IgD-negative memory B cell (primary cell): ENCODE results near the gene ARHGAP8. TPM values are rescaled to one million over a fixed set of nuclear protein-coding genes. Genes with fewer than 3 reads are reported as not detected.

Source experiments
- H3K27ac Mint-ChIP-seq, 3 donors: one replicate each; pipeline ENCODE4 v1.8.0; 2020 to 2022; ENCODE audit warnings: mild to moderate bottlenecking in 3 of 3, mixed read lengths in 3 of 3, moderate library complexity in 1 of 3
- H3K27me3 Mint-ChIP-seq: one replicate; pipeline ENCODE4 v1.8.0; 2021; ENCODE audit warnings: mixed read lengths
- H3K36me3 Mint-ChIP-seq: one replicate; pipeline ENCODE4 v1.8.0; 2020; ENCODE audit warnings: mild to moderate bottlenecking, mixed read lengths
- H3K4me1 Mint-ChIP-seq, 3 donors: one replicate each; pipeline ENCODE4 v1.8.0; 2020 to 2022; ENCODE audit warnings: mixed read lengths in 3 of 3, mild to moderate bottlenecking in 1 of 3
- H3K4me3 Mint-ChIP-seq, 4 donors: one replicate each; pipeline ENCODE4 v1.8.0; 2020 to 2022; ENCODE audit warnings: mild to moderate bottlenecking in 4 of 4, mixed read lengths in 4 of 4, moderate library complexity in 3 of 4
- H3K9me3 Mint-ChIP-seq, 3 donors: one replicate each; pipeline ENCODE4 v1.8.0; 2020 to 2021; ENCODE audit warnings: mixed read lengths in 3 of 3, mild to moderate bottlenecking in 1 of 3
- polyA plus RNA-seq: library from polyadenylated mRNA; unstranded; fragments of 300-500 nt; fragmentation: Illumina TruSeq; gene quantifications from one replicate; pipeline ENCODE4 v1.2.3, GENCODE V29; 2021

The ARHGAP8 gene
- polyA plus RNA-seq, 1 donor from 2014 or later = not detected

DNA sequence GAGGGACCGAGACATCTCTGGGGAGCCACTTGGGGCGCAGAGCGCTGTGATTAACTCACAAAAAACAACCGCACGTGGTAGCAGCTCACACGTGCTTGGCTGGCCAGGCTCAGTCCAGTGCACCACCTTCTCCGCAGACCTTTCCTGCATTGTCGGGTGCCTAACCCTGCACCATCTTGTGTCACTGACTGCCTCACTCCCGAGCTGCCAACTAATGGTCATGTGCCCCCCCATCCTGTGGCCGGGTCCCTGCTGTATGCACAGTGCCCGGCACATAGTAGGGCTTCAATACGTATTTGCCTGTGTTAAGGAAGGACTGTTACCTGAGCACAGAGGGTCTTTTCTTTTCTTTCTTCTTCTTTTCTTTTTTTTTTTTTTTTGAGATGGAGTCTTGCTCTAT, 71.9 kb downstream of the ARHGAP8 start:
- Mint-ChIP-seq H3K36me3 (peaks cover 3% of the 10 kb centered on the region), H3K4me1 (no peaks in the 10 kb centered on the region), H3K27ac (no peak overlapping the region), H3K27me3 (peaks cover 11% of the 10 kb centered on the region), H3K9me3 (peaks cover 0 to 4% (median 0%) of the 10 kb centered on the region in 3 donors), H3K4me3 (no peak overlapping the region)

DNA sequence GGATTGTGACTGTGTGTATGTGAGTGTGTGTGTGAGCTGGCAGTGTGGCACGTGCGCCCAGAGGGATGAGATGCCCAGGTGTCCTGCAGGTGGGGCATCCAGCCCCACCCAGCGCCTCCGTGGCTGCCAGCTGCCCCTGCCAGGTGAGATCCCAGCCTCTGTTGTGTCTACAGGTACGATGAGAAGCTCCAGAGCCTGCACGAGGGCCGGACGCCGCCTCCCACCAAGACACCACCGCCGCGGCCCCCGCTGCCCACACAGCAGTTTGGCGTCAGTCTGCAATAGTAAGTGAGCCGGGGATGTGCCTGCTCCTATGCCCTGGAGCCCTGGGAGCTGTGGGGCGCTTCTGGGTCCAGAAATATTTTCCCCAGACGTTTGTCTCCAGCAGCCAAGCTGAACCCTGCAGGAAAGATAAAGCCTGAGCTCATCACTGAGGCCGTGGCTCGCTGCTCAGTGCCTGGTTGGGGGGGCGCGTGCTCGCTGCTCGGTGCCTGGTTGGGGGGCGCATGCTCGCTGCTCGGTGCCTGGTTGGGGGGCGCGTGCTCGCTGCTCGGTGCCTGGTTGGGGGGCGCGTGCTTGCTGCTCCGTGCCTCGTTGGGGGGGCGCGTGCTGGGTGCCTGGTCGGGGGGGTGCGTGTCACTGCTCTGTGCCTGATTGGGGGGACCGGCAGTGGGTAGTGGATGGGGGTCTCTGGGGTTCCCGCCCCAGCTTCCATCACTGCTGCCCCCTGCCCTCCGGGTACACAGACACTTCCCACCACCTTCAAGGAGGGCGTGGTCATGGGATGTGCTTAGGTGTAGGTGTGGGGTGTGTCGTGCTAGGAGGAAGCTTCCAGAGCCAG, 73.2 kb downstream of the ARHGAP8 start:
- Mint-ChIP-seq H3K4me1 (no peaks in the 10 kb centered on the region), H3K9me3 (peaks cover 0 to 4% (median 0%) of the 10 kb centered on the region in 3 donors), H3K36me3 (peaks cover 3% of the 10 kb centered on the region), H3K4me3 (no peak overlapping the region), H3K27me3 (peaks cover 11% of the 10 kb centered on the region), H3K27ac (no peak overlapping the region)

DNA sequence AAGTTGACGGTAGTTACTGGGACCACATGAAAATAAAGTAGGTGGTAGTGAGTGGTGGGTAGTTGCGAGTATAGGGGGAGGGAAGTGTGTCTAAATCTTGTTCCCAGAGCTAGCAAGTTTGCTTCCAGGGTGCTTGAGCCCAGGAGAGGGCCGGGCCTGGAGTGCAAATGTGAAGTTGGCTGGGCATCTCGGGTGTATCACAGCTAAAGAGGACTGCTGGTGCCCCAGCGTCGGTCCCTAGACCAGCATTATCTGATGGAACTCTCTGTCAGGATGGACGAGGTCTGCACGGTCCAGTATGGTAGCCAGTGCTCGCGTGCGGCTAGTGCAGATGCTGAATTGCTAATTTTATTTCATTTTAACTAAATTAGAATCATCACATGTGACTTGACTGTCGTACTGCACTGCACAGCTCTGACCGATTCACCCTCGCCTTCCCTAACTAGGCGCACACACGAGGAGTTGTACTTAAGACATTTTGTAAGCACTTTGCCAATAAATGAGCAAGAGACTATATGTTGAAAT, 75.4 kb downstream of the ARHGAP8 start:
- Mint-ChIP-seq H3K36me3 (peaks cover 3% of the 10 kb centered on the region), H3K27me3 (peaks cover 11% of the 10 kb centered on the region), H3K4me3 (no peak overlapping the region)

DNA sequence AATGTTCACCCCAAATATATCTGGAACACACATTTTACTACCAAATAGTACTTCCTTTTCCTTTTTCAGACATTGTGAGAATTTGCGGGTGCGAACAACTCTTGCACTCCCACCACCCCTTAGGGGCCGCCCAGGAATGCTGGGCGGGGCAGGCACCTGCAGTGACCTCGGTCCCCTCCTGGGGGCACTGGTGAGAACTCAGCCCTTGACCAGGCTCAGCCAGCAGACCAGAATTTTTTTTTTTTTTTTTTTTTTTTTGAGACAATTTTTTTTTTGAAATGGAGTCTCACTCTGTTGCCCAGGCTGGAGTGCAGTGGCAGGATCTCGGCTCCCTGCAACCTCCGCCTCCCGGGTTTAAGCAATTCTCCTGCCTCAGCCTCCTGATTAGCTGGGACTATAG, 75.8 kb downstream of the ARHGAP8 start:
- H3K4me3 Mint-ChIP-seq = no peak overlapping the region
- H3K9me3 Mint-ChIP-seq = peaks cover 0 to 9% (median 3%) of the 10 kb centered on the region in 3 donors
- H3K27ac Mint-ChIP-seq = no peak overlapping the region
- peaks cover 11% of the 10 kb centered on the region for H3K27me3 Mint-ChIP-seq
- no peaks in the 10 kb centered on the region for H3K4me1 Mint-ChIP-seq
- peaks cover 3% of the 10 kb centered on the region for H3K36me3 Mint-ChIP-seq

More for the DNA sequence above, 75.4 kb downstream of the ARHGAP8 start:
- Mint-ChIP-seq H3K27ac (no peak overlapping the region), H3K9me3 (peaks cover 0 to 9% (median 3%) of the 10 kb centered on the region in 3 donors), H3K4me1 (no peaks in the 10 kb centered on the region)

DNA sequence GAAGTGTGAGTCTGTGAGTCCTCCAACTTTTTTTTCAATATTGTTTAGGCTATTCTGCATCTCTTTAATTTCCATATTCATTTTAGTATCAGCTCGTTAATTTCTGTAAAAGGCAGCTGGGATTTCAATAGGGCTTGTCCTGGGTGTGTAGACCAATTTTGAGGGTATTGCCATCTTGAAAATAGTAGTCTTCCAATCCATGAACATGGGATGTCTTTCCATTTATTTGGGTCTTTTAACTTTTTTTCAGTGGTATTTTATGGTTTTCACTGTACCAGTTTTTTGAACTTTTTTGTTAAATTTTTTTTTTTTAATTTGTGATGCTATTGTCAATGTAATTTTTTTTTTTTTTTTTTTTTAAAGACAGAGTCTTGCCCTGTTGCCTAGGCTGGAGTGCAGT, 79.5 kb downstream of the ARHGAP8 start:
- Mint-ChIP-seq H3K4me1 (no peaks in the 10 kb centered on the region), H3K27me3 (peaks cover 11% of the 10 kb centered on the region), H3K36me3 (peaks cover 1% of the 10 kb centered on the region), H3K27ac (no peak overlapping the region), H3K4me3 (no peak overlapping the region), H3K9me3 (peaks cover 9 to 21% (median 12%) of the 10 kb centered on the region in 3 donors)

DNA sequence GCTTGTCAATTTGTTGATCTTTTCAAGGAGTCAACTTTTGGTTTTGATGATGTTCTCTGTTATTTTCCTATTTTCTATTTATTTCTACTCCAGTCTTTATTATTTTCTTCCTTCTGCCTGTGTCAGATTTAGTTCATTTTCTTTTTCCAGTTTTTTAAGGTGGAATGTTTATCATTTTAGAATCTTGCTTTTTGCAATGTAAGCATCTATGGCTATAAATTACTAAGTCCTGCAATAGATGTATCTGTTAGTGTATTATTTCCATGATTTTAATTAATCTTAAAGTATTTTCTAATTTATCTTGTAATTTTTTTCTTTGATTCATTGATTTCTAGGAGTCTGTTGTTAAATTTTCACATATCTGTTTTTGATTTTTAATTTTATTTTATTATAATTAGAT, 81.7 kb downstream of the ARHGAP8 start:
- Mint-ChIP-seq H3K36me3 (no peaks in the 10 kb centered on the region), H3K27ac (no peak overlapping the region), H3K4me1 (no peaks in the 10 kb centered on the region), H3K27me3 (peaks cover 1% of the 10 kb centered on the region), H3K4me3 (no peak overlapping the region), H3K9me3 (peaks cover 9 to 21% (median 9%) of the 10 kb centered on the region in 3 donors)

DNA sequence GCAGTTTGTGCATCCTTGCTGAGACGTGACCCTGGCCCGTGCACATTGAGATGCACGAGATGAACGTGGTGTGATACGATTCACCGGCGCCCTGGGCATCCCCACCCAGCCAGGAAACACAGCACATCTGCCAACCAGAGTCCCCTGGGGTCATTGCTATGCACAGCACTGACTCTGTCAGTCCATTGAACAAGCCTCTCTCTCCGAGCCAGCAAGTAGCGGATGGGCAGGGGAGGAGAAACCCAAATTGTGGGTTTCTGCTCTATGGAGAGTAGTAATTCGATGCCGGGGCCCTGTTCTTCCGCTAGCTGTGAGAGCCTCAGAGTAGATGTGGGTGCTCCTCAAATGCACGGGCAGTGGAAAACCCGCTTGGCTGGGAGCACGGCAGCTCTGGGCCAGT, 85.1 kb downstream of the ARHGAP8 start:
- H3K36me3 Mint-ChIP-seq = no peaks in the 10 kb centered on the region
- peaks cover 6 to 21% (median 7%) of the 10 kb centered on the region in 3 donors for H3K9me3 Mint-ChIP-seq
- H3K27ac Mint-ChIP-seq = no peak overlapping the region
- peaks cover 4% of the 10 kb centered on the region for H3K27me3 Mint-ChIP-seq
- no peak overlapping the region for H3K4me3 Mint-ChIP-seq
- H3K4me1 Mint-ChIP-seq = peaks cover 0 to 1% (median 0%) of the 10 kb centered on the region in 3 donors

DNA sequence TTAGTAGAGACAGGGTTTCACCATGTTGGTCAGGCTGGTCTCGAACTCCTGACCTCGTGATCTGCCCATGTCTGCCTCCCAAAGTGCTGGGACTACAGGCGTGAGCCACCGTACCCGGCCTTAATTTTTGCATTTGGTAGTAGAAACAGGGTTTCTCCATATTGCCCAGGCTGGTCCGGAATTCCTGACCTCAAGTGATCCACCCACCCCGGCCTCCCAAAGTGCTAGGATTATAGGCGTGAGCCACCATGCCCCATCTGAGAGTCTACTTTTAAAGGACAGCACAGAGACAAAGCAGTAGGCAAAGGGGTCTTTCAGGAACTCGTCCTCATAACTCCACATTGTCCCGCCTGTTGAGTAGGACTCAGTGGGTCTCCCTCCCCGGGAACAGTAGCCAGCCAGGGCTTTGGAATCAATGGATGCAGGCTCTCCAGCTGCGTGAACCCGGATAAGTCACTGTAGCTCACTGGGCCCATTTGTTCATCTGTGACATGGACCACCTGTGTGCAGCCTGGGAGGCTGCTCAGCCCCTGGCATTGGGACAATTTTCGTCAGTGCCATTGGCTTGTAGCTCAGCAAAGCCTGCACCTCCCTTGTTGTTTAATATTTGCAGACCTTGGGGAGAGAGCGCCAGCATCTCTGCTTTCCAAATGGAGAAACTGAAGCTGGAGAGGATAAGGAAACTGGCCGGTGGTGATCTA, 86.1 kb downstream of the ARHGAP8 start:
- peaks cover 4 to 20% (median 6%) of the 10 kb centered on the region in 3 donors for H3K9me3 Mint-ChIP-seq
- peaks cover 0 to 1% (median 0%) of the 10 kb centered on the region in 3 donors for H3K4me1 Mint-ChIP-seq
- peaks cover 4% of the 10 kb centered on the region for H3K27me3 Mint-ChIP-seq
- no peaks in the 10 kb centered on the region for H3K36me3 Mint-ChIP-seq
- H3K27ac Mint-ChIP-seq = no peak overlapping the region
- H3K4me3 Mint-ChIP-seq = no peak overlapping the region

DNA sequence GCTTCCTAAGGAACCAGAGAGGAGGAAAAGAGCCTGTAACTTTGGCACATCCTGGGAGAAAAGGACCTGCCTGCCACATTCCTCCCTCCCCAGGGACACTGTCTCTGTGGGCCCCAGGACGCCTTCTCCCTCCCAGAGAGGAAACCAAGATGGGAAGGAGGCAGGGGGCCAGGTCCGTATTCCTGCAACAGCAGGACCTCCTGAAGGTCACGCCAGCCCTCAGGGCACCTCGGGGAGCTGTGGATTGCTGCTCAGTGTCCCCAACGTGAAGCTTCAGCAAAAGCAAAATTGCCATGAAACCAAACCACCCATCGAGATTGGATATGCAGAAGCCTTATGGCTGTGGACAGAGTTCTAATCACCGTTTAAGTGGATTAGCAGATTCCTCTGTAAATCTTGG, 86.7 kb downstream of the ARHGAP8 start:
- H3K27me3 Mint-ChIP-seq = peaks cover 4% of the 10 kb centered on the region
- no peak overlapping the region for H3K4me3 Mint-ChIP-seq
- H3K9me3 Mint-ChIP-seq = peaks cover 6 to 14% (median 8%) of the 10 kb centered on the region in 3 donors
- peaks cover under 1% of the 10 kb centered on the region for H3K36me3 Mint-ChIP-seq
- H3K4me1 Mint-ChIP-seq = peaks cover 0 to 1% (median 0%) of the 10 kb centered on the region in 3 donors
- H3K27ac Mint-ChIP-seq = no peak overlapping the region

DNA sequence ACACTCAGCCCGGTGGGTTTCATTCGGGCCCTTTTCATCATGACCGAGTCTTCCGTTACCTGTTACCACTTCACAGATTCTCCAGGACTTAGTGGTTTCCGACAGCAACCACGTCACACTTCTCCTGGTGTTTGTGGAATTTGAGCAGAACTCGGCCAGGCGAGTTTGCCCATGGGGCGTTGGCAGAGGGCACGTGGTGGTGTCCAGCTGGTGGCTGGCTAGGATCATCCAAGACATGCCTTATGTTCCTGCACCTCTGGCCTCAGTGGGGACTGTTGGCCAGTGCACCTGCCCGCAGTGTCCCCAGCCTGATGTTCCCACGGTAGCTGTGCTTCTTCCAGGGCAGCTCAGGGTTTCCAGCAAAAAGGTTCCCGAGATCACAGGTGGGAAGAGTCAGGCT, 87.3 kb downstream of the ARHGAP8 start:
- peaks cover 2% of the 10 kb centered on the region for H3K36me3 Mint-ChIP-seq
- H3K4me1 Mint-ChIP-seq = peaks cover 0 to 1% (median 0%) of the 10 kb centered on the region in 3 donors
- no peak overlapping the region for H3K27ac Mint-ChIP-seq
- peaks cover 4% of the 10 kb centered on the region for H3K27me3 Mint-ChIP-seq
- peaks cover 1 to 12% (median 11%) of the 10 kb centered on the region in 3 donors for H3K9me3 Mint-ChIP-seq
- no peak overlapping the region for H3K4me3 Mint-ChIP-seq

DNA sequence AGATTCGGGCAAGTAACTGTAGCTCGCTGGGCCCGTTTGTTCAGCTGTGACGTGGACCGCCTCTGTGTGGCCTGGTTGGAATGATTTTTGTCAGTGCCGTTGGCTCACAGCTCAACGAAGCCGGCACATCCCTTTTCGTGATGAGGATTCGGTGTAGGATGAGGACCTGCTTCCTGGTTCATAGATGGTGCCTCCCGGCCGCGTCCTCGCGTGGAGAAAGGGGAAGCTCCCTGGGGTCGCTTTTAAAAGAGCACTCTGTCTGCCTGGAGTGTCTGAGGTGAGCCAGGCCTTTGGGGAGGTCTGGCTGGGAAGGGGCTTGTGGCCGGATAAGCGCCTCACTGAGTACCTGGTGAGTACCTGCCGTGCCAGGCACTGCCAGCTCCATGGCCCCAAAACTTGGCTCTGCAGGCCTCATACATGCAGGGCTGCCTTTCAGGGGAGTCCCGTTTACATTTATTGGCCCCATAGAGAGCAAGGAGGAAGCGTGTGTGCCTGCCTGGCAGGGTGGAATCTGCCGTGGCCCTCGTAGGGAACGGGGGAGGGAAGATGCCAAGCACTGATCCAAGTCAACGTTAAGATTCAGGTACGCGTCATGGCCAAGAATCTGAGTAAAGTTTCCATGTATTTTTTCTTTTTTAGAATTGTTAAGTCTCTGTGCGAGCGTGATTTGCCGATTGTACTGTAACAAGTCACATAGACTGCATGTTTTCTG, 88.4 kb downstream of the ARHGAP8 start:
- peaks cover 0 to 1% (median 0%) of the 10 kb centered on the region in 3 donors for H3K4me1 Mint-ChIP-seq
- H3K27ac Mint-ChIP-seq = no peak overlapping the region
- peaks cover 3 to 12% (median 10%) of the 10 kb centered on the region in 3 donors for H3K9me3 Mint-ChIP-seq
- peaks cover 4% of the 10 kb centered on the region for H3K27me3 Mint-ChIP-seq
- H3K4me3 Mint-ChIP-seq = peak overlapping the region in 1 of 4 donors; percentile 43
- H3K36me3 Mint-ChIP-seq = peaks cover 5% of the 10 kb centered on the region

DNA sequence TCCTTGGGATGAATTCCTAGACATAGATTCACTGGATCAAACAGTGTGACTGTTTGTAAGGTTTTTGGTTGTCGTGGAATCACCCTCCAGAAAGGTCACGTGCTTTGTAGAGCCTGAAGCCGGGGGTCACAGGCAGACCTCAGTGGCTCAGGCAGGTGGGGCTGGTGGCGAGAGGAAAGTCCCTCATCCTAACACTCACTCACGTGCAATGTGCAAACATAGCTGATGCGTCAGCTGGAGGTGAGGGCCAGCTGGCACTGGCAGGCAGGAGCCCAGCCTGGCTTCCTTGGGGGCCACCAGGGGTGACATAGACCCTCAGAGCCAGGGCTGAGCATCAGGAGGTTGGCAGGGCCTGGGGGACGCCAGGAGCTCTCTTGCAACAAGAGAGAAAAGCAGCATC, 90.0 kb downstream of the ARHGAP8 start:
- peaks cover 3 to 11% (median 6%) of the 10 kb centered on the region in 3 donors for H3K9me3 Mint-ChIP-seq
- no peak overlapping the region for H3K4me3 Mint-ChIP-seq
- H3K27ac Mint-ChIP-seq = no peak overlapping the region
- peaks cover 0 to 1% (median 0%) of the 10 kb centered on the region in 3 donors for H3K4me1 Mint-ChIP-seq
- H3K36me3 Mint-ChIP-seq = peaks cover 5% of the 10 kb centered on the region
- peaks cover 3% of the 10 kb centered on the region for H3K27me3 Mint-ChIP-seq

DNA sequence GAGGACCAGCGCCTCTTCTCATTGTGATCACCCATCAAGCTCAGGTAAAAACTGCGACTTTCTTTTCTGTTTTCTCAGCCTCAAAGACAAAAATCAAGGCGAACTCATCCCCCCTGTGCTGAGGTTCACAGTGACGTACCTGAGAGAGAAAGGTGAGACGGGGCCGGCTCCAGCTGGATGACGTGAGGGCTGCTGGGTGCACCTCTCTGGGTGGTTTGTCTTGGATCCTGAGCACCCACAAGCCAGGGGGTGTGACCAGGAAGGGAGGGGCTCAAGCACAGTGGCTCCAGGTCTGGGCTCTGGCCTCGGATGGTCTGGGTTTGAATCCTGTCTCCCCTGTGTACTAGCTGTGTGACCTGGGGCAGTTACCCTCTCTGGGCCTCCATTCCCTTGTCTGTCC, 92.8 kb downstream of the ARHGAP8 start:
- Mint-ChIP-seq H3K4me1 (peaks cover 0 to 1% (median 0%) of the 10 kb centered on the region in 3 donors), H3K4me3 (no peak overlapping the region), H3K27ac (no peak overlapping the region), H3K27me3 (peaks cover 4% of the 10 kb centered on the region), H3K9me3 (peaks cover 3 to 11% (median 6%) of the 10 kb centered on the region in 3 donors), H3K36me3 (peaks cover 5% of the 10 kb centered on the region)

DNA sequence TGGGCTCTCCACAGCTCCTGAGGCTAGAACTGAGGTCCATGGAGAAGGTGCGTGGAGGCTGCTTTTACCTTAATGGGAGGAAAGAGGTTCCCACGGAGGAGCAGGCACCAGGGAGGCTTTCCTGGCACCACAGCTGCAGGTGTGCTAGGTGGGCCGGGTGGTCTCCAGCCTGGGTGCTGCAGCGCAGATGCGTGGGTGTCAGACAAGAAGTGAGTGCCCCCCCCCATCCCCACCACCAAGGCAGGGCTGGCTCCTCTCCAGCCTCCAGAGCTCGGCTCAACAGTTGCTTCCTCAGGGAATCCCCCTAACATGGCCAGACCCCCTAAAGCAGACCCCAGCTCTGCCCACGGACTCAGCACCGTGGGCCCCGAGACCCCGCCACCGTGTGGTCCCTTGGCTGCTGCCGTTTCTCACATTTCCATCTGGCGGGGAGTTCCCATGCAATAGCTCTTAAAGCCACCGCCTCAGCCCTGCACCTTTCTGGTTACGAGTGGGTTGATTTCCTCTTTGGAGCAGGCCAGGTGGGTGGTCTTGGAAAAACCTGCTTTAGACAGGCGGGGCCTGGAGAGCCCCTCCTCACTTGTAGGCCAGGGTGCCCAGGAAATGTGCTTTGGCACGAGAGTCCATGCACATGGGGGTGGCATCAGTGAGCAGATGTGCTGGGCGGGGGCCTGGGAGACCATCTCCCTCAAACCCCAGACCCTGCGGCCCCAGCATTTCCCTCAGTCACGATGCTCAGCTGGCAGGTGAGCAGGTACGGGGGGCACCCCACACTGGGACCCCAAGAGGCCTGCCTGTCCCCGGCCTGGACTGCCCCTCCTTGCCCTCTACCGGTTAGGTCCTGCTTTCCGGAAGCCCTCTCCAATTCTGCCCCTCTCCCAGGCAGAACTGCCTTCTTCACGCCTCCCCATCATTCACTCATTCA, 93.7 kb downstream of the ARHGAP8 start:
- H3K27me3 Mint-ChIP-seq = peaks cover 1% of the 10 kb centered on the region
- H3K27ac Mint-ChIP-seq = no peak overlapping the region
- no peaks in the 10 kb centered on the region for H3K4me1 Mint-ChIP-seq
- H3K36me3 Mint-ChIP-seq = peaks cover 5% of the 10 kb centered on the region
- H3K9me3 Mint-ChIP-seq = peaks cover 3 to 11% (median 6%) of the 10 kb centered on the region in 3 donors
- H3K4me3 Mint-ChIP-seq = no peak overlapping the region
